MCF 10A (cell line): Measurements from ENCODE around the gene BHMT2. TPM values are rescaled to one million over a fixed set of nuclear protein-coding genes. Genes with fewer than 3 reads are reported as not detected.

Source experiments
- BruUV-seq: library from RNA; stranded (reverse); fragments of 400-500 nt; replicated peaks from 2 replicates; lab custom pipeline; 2021; lab: Mats Ljungman, UMichigan
- CTCF ChIA-PET: fragments of 300-600 bp; sonication (Branson Sonifier 250); formaldehyde crosslinking; extraction: SDS; loops from one replicate; lab custom pipeline; 2021; ENCODE audit warnings: antibody characterized with exemption, inconsistent platforms; lab: Yijun Ruan, JAX
- POLR2A ChIA-PET: fragments of 300-600, 350-650 bp; sonication (Branson Sonifier 250); formaldehyde crosslinking; extraction: SDS; loops from one replicate; lab custom pipeline; 2020; ENCODE audit warnings: antibody characterized with exemption, inconsistent platforms; lab: Yijun Ruan, JAX
- DNase-seq: peaks from one replicate; pipeline ENCODE4 v3.0.0-alpha.2; 2018; ENCODE audit not compliant: unreplicated experiment
- H3K27ac Mint-ChIP-seq: one replicate; pipeline ENCODE4 v1.8.0; 2022; ENCODE audit warnings: mild to moderate bottlenecking, low read depth, mixed read lengths; ENCODE audit not compliant: unreplicated experiment
- H3K27me3 Mint-ChIP-seq: one replicate; pipeline ENCODE4 v1.8.0; 2022; ENCODE audit warnings: mixed read lengths; ENCODE audit not compliant: insufficient read depth, unreplicated experiment
- H3K36me3 Mint-ChIP-seq: one replicate; pipeline ENCODE4 v1.8.0; 2022; ENCODE audit warnings: mild to moderate bottlenecking, moderate library complexity, mixed read lengths; ENCODE audit not compliant: insufficient read depth, unreplicated experiment
- H3K4me1 Mint-ChIP-seq: one replicate; pipeline ENCODE4 v1.8.0; 2022; ENCODE audit warnings: mixed read lengths; ENCODE audit not compliant: insufficient read depth, unreplicated experiment
- H3K4me3 Mint-ChIP-seq: one replicate; pipeline ENCODE4 v1.8.0; 2022; ENCODE audit warnings: mild to moderate bottlenecking, moderate library complexity, mixed read lengths; ENCODE audit not compliant: unreplicated experiment
- H3K9me3 Mint-ChIP-seq: one replicate; pipeline ENCODE4 v1.8.0; 2022; ENCODE audit warnings: mixed read lengths; ENCODE audit not compliant: unreplicated experiment
- intact Hi-C: fragments of 100-400 bp; cut with micrococcal nuclease; formaldehyde crosslinking; loops from 2 replicates; pipeline ENCODE4 v1.14.1; 2022
- total RNA-seq: library from RNA; stranded (reverse); gene quantifications from 2 replicates; pipeline ENCODE4 v1.2.3, GENCODE V29; 2022
- TF ChIP-seq, protein P1 (sequence below): fragments of 200-600 bp; IDR thresholded peaks from one replicate; pipeline ENCODE4 v1.8.0; 2022; ENCODE audit warnings: antibody characterized with exemption, mild to moderate bottlenecking; ENCODE audit not compliant: unreplicated experiment

The BHMT2 gene
- total RNA-seq, 1 experiment from 2014 or later = not detected

DNA sequence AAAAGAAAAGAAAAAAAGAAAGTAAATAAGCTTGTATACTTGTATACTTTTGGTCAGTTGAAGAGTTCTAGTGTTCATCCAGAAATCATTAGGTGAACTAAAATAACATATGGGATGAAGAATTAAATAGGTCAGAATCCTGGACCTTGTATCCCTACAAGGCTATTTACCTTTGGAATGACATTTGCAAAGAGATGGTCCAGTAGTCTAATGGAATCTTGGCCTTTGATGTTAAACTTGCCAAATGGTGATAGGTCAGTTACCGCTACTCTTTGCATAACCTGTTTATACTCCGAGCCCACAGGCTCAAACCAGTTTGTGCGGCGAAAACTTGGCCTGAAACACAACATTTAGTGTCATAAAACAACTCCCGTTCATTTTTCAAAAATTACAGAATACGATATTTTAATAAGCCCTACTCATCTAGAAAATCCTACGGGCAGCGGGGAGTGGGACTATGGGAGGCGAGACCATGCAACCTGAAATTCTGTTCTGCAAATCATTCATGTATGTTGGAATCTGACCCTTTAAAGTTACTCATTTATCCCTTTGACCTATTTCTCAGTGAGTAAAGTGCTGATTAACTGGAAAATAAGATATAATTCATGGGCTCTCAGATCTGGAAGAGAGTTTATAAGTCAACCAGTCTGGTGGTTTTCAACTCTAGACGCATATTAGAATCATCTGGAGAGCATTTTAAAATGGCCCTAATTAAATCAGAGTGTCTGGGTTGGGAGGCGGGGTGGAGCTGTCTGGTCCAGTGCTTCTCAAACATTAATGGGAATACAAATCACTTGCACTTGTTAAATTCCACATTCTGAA, 38.7 kb upstream of the BHMT2 start:
- Mint-ChIP-seq H3K9me3 (no peaks in the 10 kb centered on the region), H3K27me3 (no peaks in the 10 kb centered on the region), H3K36me3 (no peaks in the 10 kb centered on the region), H3K4me3 (no peak overlapping the region), H3K4me1 (no peaks in the 10 kb centered on the region), H3K27ac (no peak overlapping the region)
- ChIA-PET POLR2A (no interaction called here), CTCF (interaction anchor here (0.7 to 12.7 kb wide), 3 partner anchors 15 to 99 kb away, joined by 3 to 491 read pairs (median 4); no protein-coding TSS in a partner anchor)
- no peak for DNase-seq
- TF ChIP-seq, protein P1, sequence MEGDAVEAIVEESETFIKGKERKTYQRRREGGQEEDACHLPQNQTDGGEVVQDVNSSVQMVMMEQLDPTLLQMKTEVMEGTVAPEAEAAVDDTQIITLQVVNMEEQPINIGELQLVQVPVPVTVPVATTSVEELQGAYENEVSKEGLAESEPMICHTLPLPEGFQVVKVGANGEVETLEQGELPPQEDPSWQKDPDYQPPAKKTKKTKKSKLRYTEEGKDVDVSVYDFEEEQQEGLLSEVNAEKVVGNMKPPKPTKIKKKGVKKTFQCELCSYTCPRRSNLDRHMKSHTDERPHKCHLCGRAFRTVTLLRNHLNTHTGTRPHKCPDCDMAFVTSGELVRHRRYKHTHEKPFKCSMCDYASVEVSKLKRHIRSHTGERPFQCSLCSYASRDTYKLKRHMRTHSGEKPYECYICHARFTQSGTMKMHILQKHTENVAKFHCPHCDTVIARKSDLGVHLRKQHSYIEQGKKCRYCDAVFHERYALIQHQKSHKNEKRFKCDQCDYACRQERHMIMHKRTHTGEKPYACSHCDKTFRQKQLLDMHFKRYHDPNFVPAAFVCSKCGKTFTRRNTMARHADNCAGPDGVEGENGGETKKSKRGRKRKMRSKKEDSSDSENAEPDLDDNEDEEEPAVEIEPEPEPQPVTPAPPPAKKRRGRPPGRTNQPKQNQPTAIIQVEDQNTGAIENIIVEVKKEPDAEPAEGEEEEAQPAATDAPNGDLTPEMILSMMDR = no peak
- intact Hi-C loops = no loop called here
- BruUV-seq = no TSS peak

DNA sequence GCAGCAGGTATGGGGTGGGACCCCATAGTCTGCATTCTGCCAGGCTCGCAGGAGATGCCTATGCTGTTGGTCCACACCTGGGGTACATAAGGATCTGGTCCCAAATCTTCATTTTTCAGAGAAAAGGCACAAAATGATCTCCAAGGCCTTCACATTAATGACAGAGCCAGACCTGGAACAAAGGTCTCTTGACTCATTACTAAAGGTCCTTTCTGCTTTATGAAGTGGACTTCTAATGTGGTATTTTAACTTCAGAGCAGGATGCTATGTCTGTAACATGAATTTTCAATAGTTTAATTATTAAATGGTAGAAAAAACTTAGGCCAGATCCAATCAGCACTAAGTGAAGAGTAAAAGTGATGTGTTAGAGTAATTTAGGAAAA, 38.1 kb upstream of the BHMT2 start:
- ChIA-PET POLR2A (no interaction called here), CTCF (interaction anchor here (0.7 kb wide), 1 partner anchor 83 kb away, joined by 3 read pairs; no protein-coding TSS in a partner anchor)
- no TSS peak for BruUV-seq
- H3K9me3 Mint-ChIP-seq = no peaks in the 10 kb centered on the region
- no peaks in the 10 kb centered on the region for H3K4me1 Mint-ChIP-seq
- TF ChIP-seq, protein P1 = no peak
- no peaks in the 10 kb centered on the region for H3K27me3 Mint-ChIP-seq
- no peaks in the 10 kb centered on the region for H3K36me3 Mint-ChIP-seq
- H3K4me3 Mint-ChIP-seq = no peak overlapping the region
- H3K27ac Mint-ChIP-seq = no peak overlapping the region
- DNase-seq = no peak
- intact Hi-C loops = no loop called here

DNA sequence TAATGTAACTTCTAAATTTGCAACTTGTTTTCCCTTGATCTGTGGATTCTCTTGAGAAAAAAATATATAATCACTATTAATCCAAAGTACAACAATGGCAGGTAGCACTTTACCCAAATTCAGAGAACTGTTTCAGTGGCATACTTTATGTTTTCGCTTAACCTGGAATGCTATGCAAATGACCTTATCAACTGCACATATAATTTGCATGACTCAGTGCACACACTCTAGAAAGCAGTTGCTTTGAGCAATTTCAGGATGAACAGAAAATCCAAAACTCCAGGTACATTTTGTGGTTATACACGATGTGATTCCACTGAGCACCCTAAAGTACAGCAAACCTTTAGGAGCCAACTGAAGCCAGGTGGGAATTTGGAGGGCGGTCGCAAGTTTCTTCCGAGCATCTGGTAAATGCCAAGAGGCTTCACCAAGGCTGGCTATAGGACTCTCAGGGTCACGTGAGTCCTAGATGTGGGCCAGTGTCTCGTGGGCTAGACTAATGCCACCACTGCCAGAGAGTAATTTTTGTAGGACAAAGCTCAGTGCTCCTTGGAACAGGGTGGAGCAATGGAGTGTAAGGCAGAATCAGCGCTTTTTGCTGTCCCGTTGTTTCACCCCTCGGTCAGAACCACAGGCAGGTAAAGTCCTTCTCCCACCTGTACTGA, 37.4 kb upstream of the BHMT2 start:
- H3K36me3 Mint-ChIP-seq = no peaks in the 10 kb centered on the region
- no peaks in the 10 kb centered on the region for H3K9me3 Mint-ChIP-seq
- no peak overlapping the region for H3K27ac Mint-ChIP-seq
- BruUV-seq = no TSS peak
- DNase-seq = no peak
- no peaks in the 10 kb centered on the region for H3K27me3 Mint-ChIP-seq
- no peaks in the 10 kb centered on the region for H3K4me1 Mint-ChIP-seq
- TF ChIP-seq, protein P1 = no peak
- intact Hi-C loops = no loop called here
- CTCF ChIA-PET = interaction anchor here (0.6 kb wide), 1 partner anchor 618 kb away, joined by 3 read pairs; no protein-coding TSS in a partner anchor
- POLR2A ChIA-PET = no interaction called here
- H3K4me3 Mint-ChIP-seq = no peak overlapping the region

DNA sequence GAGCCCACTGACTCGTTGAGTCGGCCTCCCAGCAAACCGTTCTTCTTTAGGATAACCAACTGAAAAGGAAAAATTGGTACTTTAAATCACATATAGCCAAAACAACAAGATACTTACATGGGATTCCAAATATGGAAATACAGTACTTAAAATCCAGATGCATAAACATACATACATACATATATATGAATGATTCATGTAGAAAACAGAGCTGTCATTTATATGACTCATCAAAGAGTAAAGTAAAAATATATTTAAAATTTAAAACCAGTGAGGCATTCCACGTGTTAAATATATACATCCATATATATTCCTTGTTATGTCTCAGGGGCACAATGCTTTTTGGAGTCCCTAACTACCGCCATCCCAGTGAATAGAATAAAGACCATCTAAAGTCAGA, 36.8 kb upstream of the BHMT2 start:
- ChIA-PET POLR2A (no interaction called here), CTCF (interaction anchor here (0.5 to 1.5 kb wide), 4 partner anchors 8 to 618 kb away, joined by 3 to 11 read pairs (median 3); no protein-coding TSS in a partner anchor)
- BruUV-seq = no TSS peak
- no peaks in the 10 kb centered on the region for H3K4me1 Mint-ChIP-seq
- H3K27me3 Mint-ChIP-seq = no peaks in the 10 kb centered on the region
- DNase-seq = no peak
- H3K9me3 Mint-ChIP-seq = no peaks in the 10 kb centered on the region
- TF ChIP-seq, protein P1 = no peak
- intact Hi-C loops = no loop called here
- H3K36me3 Mint-ChIP-seq = no peaks in the 10 kb centered on the region
- H3K4me3 Mint-ChIP-seq = no peak overlapping the region
- no peak overlapping the region for H3K27ac Mint-ChIP-seq
